Progenitor cell of endocrine pancreas (in vitro differentiated cells): ENCODE measurements around the gene SVOP. TPM values are rescaled to one million over a fixed set of nuclear protein-coding genes. Genes with fewer than 3 reads are reported as not detected.

Experiments used
- DNase-seq: peaks from one replicate; pipeline ENCODE4 v3.0.0; 2021; ENCODE audit warnings: low spot score; ENCODE audit not compliant: unreplicated experiment
- H3K27ac Mint-ChIP-seq: 2 replicates; pipeline ENCODE4 v1.8.0; 2021; ENCODE audit warnings: mild to moderate bottlenecking, moderate library complexity, mixed read lengths
- H3K27me3 Mint-ChIP-seq: 2 replicates; pipeline ENCODE4 v1.8.0; 2021; ENCODE audit warnings: mixed read lengths
- H3K36me3 Mint-ChIP-seq: 2 replicates; pipeline ENCODE4 v1.8.0; 2022; ENCODE audit warnings: mixed read lengths; ENCODE audit not compliant: insufficient read depth
- H3K4me1 Mint-ChIP-seq: 2 replicates; pipeline ENCODE4 v1.8.0; 2021; ENCODE audit warnings: low read depth, mixed read lengths
- H3K4me3 Mint-ChIP-seq: 2 replicates; pipeline ENCODE4 v1.8.0; 2021; ENCODE audit warnings: low read depth, mild to moderate bottlenecking, moderate library complexity, mixed read lengths
- H3K9me3 Mint-ChIP-seq: 2 replicates; pipeline ENCODE4 v1.8.0; 2021; ENCODE audit warnings: low read depth, mixed read lengths
- total RNA-seq: library from RNA; stranded (reverse); gene quantifications from 2 replicates; pipeline ENCODE4 v1.2.1, GENCODE V29; 2021
- TF ChIP-seq, protein P1 (sequence below): fragments of 200-600 bp; sonication (generic); IDR thresholded peaks from one replicate; pipeline ENCODE4 v1.5.0; 2021; ENCODE audit warnings: antibody characterized with exemption, mild to moderate bottlenecking; ENCODE audit not compliant: unreplicated experiment

SVOP gene
- total RNA-seq, 1 donor from 2014 or later = 1.7 TPM

DNA sequence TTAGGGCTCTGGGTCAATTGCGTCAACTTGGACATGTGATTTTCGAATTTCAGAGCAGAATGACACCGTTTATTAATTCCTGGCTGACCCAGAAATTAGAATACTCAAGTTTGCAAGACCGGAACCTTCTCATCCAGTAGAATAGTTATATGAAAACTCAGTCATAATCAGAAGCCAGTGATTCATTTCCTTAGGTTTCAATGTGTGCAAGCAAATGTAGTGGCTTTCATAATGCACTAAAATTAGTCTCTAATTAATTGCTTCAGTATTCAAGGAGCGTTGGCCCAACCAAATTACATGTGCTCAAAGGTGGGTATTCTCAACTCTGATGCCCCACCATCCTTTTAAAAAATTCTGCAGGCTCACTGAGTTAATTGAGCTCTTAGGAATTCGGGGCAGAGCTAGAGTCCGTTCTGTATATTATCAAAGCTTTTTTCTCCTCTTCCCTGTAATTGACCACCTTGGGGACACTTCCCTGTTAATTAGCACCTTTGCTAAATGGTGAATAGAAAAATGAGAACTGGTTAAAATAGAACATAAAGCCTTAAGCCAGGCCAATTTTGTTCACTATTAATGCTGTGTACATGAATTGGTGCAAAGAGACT lies 85.6 kb downstream of the SVOP start:
- TF ChIP-seq, protein P1, sequence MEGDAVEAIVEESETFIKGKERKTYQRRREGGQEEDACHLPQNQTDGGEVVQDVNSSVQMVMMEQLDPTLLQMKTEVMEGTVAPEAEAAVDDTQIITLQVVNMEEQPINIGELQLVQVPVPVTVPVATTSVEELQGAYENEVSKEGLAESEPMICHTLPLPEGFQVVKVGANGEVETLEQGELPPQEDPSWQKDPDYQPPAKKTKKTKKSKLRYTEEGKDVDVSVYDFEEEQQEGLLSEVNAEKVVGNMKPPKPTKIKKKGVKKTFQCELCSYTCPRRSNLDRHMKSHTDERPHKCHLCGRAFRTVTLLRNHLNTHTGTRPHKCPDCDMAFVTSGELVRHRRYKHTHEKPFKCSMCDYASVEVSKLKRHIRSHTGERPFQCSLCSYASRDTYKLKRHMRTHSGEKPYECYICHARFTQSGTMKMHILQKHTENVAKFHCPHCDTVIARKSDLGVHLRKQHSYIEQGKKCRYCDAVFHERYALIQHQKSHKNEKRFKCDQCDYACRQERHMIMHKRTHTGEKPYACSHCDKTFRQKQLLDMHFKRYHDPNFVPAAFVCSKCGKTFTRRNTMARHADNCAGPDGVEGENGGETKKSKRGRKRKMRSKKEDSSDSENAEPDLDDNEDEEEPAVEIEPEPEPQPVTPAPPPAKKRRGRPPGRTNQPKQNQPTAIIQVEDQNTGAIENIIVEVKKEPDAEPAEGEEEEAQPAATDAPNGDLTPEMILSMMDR = no peak
- Mint-ChIP-seq H3K9me3 (no peaks in the 10 kb centered on the region), H3K27me3 (peaks cover 22% of the 10 kb centered on the region), H3K36me3 (no peaks in the 10 kb centered on the region), H3K4me1 (no peaks in the 10 kb centered on the region), H3K4me3 (no peak overlapping the region), H3K27ac (no peak overlapping the region)
- DNase-seq = no peak

DNA sequence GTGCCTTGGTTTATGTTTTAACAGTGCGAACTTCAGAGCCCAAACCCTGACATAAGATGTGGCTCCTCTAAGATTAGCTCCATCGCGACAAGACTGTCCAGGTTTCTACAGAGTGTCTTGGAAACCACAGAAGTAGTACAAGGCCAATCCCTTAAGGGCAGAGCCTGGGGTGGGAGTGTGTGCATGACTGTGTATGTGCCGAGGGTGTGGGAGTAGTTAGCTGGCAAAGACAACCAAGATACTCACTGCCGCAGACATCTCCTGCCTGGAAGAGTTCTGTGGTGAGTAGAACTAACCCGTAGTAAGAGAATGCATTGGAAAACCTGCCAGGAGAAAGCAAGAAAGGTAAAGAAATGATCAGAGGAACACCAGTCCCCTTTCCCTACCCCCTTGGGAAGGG lies 86.9 kb downstream of the SVOP start:
- no peak overlapping the region for H3K4me3 Mint-ChIP-seq
- DNase-seq = no peak
- no peak overlapping the region for H3K27ac Mint-ChIP-seq

DNA sequence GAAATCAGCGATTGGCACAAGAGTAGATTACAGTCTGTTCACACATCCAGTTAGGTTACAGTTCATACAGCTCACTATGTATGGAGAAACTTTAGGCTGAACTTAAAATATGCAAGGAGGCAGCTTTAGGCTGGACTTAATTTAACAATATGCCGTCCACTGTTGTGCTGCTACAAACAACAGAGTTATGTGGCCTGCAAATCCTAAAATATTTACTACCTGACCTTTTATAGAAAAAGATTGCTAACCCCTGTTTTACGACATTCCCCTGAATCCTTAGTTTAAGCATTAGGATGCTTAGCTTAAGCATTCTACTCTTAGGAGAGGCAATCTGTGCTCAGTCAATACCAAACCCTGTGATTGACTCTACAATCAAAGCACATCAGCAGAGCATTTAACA lies 90.1 kb downstream of the SVOP start:
- no peak for DNase-seq
- no peak overlapping the region for H3K4me3 Mint-ChIP-seq
- H3K4me1 Mint-ChIP-seq = no peaks in the 10 kb centered on the region
- TF ChIP-seq, protein P1 = no peak
- H3K9me3 Mint-ChIP-seq = no peaks in the 10 kb centered on the region
- H3K27ac Mint-ChIP-seq = no peak overlapping the region
- no peaks in the 10 kb centered on the region for H3K36me3 Mint-ChIP-seq
- peaks cover 10% of the 10 kb centered on the region for H3K27me3 Mint-ChIP-seq

More for the DNA sequence above, 86.9 kb downstream of the SVOP start:
- TF ChIP-seq, protein P1 = no peak
- no peaks in the 10 kb centered on the region for H3K4me1 Mint-ChIP-seq
- H3K9me3 Mint-ChIP-seq = no peaks in the 10 kb centered on the region
- no peaks in the 10 kb centered on the region for H3K36me3 Mint-ChIP-seq
- peaks cover 22% of the 10 kb centered on the region for H3K27me3 Mint-ChIP-seq

DNA sequence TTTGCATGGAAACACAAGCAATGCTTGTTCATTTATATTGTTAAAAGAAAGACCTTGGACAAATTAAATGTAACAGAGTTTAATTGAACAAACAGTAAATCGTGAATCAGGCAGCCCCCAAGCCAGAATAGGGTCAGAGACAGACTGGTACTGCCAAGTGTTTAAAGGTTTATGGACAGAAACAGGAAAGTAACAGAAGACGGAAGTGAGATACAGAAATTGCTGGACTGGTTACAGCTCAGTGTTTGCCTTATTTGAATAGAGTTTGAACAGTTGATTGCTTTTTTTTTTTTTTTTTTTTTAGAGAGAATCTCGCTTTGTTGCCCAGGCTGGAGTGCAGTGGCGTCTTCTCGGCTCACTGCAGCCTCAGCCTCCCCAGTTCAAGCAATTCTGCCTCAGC lies 90.7 kb downstream of the SVOP start:
- TF ChIP-seq, protein P1 = no peak
- H3K4me1 Mint-ChIP-seq = no peaks in the 10 kb centered on the region
- no peaks in the 10 kb centered on the region for H3K9me3 Mint-ChIP-seq
- H3K27ac Mint-ChIP-seq = no peak overlapping the region
- DNase-seq = no peak
- no peaks in the 10 kb centered on the region for H3K36me3 Mint-ChIP-seq
- peaks cover 7% of the 10 kb centered on the region for H3K27me3 Mint-ChIP-seq
- no peak overlapping the region for H3K4me3 Mint-ChIP-seq

DNA sequence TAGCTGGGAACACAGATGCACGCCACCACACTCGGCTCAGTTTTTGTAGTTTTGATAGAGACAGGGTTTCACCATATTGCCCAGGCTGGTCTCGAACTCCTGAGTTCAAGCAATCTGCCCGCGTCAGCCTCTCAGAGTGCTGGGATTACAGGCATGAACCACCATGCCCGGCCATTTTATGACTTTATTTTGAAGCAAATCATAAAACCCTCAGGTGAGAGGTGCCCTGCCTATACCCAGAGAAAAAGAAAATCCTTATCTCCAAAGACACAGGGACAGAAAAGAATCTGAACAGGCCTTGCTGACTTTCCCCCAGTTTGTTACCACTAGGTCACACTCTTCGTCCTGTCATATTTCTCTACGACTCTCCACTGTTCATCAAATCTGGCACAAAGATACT lies 92.2 kb downstream of the SVOP start:
- no peak overlapping the region for H3K27ac Mint-ChIP-seq
- no peak overlapping the region for H3K4me3 Mint-ChIP-seq
- no peak for DNase-seq
- no peaks in the 10 kb centered on the region for H3K4me1 Mint-ChIP-seq
- H3K9me3 Mint-ChIP-seq = no peaks in the 10 kb centered on the region
- no peaks in the 10 kb centered on the region for H3K36me3 Mint-ChIP-seq
- H3K27me3 Mint-ChIP-seq = no peaks in the 10 kb centered on the region
- TF ChIP-seq, protein P1 = no peak
